ENCODE results near the gene CDADC1. TPM values are rescaled to one million over a fixed set of nuclear protein-coding genes. Genes with fewer than 3 reads are reported as not detected.

CDADC1 gene
- total RNA-seq, 2 experiments from 2014 or later, result 9.0 to 11.1 TPM

DNA sequence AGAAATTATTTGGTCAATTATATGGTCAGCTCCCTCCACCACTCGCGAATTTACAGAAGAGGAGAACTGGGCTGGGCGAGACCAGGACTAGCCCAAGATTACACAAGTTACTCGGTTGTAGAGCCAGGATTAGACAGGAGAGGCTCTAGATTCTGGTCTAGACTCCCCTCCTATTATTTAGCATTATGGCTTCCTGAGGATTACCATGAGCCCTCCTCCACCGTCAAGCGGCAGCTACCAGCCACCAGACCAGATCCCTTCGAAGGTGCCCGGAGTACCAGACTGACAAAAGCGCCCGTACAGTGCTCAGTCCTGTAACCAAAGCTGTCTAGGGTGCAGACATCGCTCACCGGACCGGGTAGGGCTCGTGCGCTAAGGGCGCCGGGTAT lies 28.1 kb upstream of the CDADC1 start:
- H3K9me3 Mint-ChIP-seq, result no peaks in the 10 kb centered on the region

GRCh38 chr13:49220036-49220855 lies 27.5 kb upstream of the CDADC1 start, which contains the start of gene MLNR:
TSS of gene MLNR (plus strand) at chr13:49220338. CDS start at chr13:49220338, 0 bp downstream.
- no peaks in the 10 kb centered on the region for H3K9me3 Mint-ChIP-seq
- ChIA-PET POLR2A (no interaction called here), CTCF (interaction anchor here (0.7 to 2.0 kb wide), 2 partner anchors 20 to 191 kb away, joined by 3 to 5 read pairs; no protein-coding TSS in a partner anchor)
- peaks cover 52% of the 10 kb centered on the region for H3K27me3 Mint-ChIP-seq
- H3K4me3 Mint-ChIP-seq, result peak within 1 kb of the TSS; percentile 52
- DNase-seq, result peak; percentile 58
- intact Hi-C loops (cut with micrococcal nuclease), result no loop called here
- H3K36me3 Mint-ChIP-seq, result peaks cover 2% of the 10 kb centered on the region
- H3K4me1 Mint-ChIP-seq (ENCODE audit: low read depth), result peaks cover 6% of the 10 kb centered on the region
- no peak within 1 kb of the TSS for H3K27ac Mint-ChIP-seq

More for the DNA sequence above, 28.1 kb upstream of the CDADC1 start:
- POLR2A ChIA-PET, result no interaction called here
- peaks cover 52% of the 10 kb centered on the region for H3K27me3 Mint-ChIP-seq
- H3K4me3 Mint-ChIP-seq, result peak overlapping the region; percentile 46
- CTCF ChIA-PET, result interaction anchor here (0.7 to 2.0 kb wide), 2 partner anchors 20 to 190 kb away, joined by 3 to 5 read pairs; no protein-coding TSS in a partner anchor
- H3K36me3 Mint-ChIP-seq, result peaks cover 2% of the 10 kb centered on the region
- H3K4me1 Mint-ChIP-seq (ENCODE audit: low read depth), result peaks cover 12% of the 10 kb centered on the region
- no peak overlapping the region for H3K27ac Mint-ChIP-seq
- intact Hi-C loops (cut with micrococcal nuclease), result no loop called here
- no peak for DNase-seq

- ChIA-PET POLR2A (interaction anchor here (0.8 kb wide), 1 partner anchor 27 kb away, joined by 3 read pairs; the partner anchor contains the start of gene CDADC1), CTCF (interaction anchor here (0.8 kb wide), 1 partner anchor 60 kb away, joined by 3 read pairs; no protein-coding TSS in a partner anchor)
- peak overlapping the region; percentile 52 for H3K4me3 Mint-ChIP-seq
- peaks cover under 1% of the 10 kb centered on the region for H3K36me3 Mint-ChIP-seq
- H3K27me3 Mint-ChIP-seq, result peaks cover 54% of the 10 kb centered on the region
- DNase-seq, result peak; percentile 46
- peaks cover 4% of the 10 kb centered on the region for H3K4me1 Mint-ChIP-seq (ENCODE audit: low read depth)
- no peak overlapping the region for H3K27ac Mint-ChIP-seq
- intact Hi-C loops (cut with micrococcal nuclease), result no loop called here
- no peaks in the 10 kb centered on the region for H3K9me3 Mint-ChIP-seq
Observed at GRCh38 chr13:49220856-49221589, 26.7 kb upstream of the CDADC1 start.

DNA sequence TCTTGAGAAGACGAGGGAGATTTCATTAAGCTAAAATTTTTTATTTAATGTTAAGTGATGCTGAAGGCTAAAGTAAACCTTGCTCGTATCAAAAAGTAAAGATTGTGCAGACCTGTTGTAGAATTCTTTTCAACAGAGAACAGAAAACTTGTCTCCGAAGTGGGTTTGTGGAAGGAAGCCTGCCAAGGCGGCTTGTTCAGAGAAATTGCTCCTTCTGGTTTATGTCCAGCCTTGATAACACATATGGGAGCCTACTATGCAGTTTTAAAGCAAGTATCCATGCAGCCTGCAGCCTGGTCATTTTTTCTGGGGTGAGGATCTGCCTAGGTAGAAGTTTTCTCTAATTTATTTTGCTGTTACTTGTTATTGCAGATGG lies 26.1 kb upstream of the CDADC1 start:
- intact Hi-C loops (cut with micrococcal nuclease), result no loop called here

DNA sequence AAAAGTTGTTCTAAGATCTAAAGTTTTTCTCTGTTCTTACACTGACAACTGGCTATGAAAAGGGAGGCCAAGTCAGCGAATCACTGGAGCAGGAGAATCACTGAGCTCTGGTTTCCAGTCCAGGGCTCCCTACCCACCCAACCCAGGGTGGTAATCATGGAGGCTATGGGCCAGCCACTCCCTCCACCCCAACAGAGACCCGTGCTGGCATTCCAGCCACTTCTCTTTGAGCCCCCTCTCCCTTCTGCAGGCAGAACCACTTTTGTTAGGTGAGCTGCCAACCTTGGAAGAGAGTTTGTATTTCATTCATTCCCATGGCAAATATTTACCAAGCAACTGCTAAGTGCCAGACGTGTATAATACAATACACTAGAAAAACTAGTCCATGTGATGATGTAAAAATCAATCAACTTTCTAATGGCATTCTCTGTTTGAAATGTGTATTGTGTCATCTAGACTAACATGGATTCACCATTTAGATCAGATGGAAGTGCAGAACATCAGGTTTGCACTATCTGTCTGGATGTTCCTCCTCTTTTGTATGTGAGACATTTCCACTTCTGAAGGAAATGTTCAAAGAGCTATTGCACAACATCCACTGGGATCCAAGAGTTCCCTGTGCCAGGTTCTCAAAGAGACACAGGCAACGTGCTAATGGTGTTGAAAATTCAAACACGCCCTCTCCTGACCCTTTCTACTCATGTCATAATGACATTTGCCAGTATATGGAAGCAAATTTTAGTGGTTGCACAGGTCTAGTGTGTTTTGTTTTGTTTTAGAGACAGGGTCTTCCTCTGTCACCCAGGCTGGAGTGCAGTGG lies 22.3 kb upstream of the CDADC1 start:
- H3K27me3 Mint-ChIP-seq, result peaks cover 26% of the 10 kb centered on the region
- intact Hi-C loops (cut with micrococcal nuclease), result no loop called here
- H3K36me3 Mint-ChIP-seq, result no peaks in the 10 kb centered on the region
- CTCF ChIA-PET, result interaction anchor here (0.6 kb wide), 1 partner anchor 56 kb away, joined by 3 read pairs; no protein-coding TSS in a partner anchor
- no peak for DNase-seq
- H3K4me3 Mint-ChIP-seq, result no peak overlapping the region
- no peak overlapping the region for H3K27ac Mint-ChIP-seq
- POLR2A ChIA-PET, result no interaction called here
- peaks cover 2% of the 10 kb centered on the region for H3K4me1 Mint-ChIP-seq (ENCODE audit: low read depth)
- H3K9me3 Mint-ChIP-seq, result no peaks in the 10 kb centered on the region

More for the DNA sequence above, 26.1 kb upstream of the CDADC1 start:
- no peak overlapping the region for H3K4me3 Mint-ChIP-seq
- DNase-seq, result no peak
- CTCF ChIA-PET, result interaction anchor here (0.8 kb wide), 1 partner anchor 59 kb away, joined by 3 read pairs; no protein-coding TSS in a partner anchor
- no peak overlapping the region for H3K27ac Mint-ChIP-seq
- H3K4me1 Mint-ChIP-seq (ENCODE audit: low read depth), result peaks cover 4% of the 10 kb centered on the region
- H3K27me3 Mint-ChIP-seq, result peaks cover 54% of the 10 kb centered on the region
- no peaks in the 10 kb centered on the region for H3K36me3 Mint-ChIP-seq
- no peaks in the 10 kb centered on the region for H3K9me3 Mint-ChIP-seq
- POLR2A ChIA-PET, result interaction anchor here (0.8 kb wide), 1 partner anchor 26 kb away, joined by 3 read pairs; the partner anchor contains the start of gene CDADC1

DNA sequence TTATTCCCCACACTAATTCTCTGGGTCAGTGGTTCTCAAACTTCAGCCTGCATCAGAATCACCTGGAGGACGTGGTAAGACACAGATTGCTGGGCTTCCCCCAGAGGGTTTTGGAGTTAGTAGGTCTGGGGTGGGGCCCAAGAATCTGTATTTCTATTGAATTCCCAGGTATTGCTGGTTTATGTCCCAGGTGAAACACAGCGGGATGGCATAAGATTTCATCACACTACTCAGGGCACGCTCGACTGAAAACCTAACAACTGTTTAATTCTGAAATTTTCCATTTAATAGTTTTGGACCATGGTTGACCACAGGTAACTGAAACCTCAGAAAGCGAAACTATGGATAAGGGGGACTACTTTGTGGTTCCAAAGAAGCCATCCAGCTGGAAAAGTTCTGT lies 21.1 kb upstream of the CDADC1 start:
- no peak for DNase-seq
- Mint-ChIP-seq H3K36me3 (no peaks in the 10 kb centered on the region), H3K4me3 (no peak overlapping the region), H3K27ac (no peak overlapping the region), H3K27me3 (peaks cover 18% of the 10 kb centered on the region), H3K4me1 (ENCODE audit: low read depth) (no peaks in the 10 kb centered on the region), H3K9me3 (no peaks in the 10 kb centered on the region)
- CTCF ChIA-PET, result no interaction called here
- intact Hi-C loops (cut with micrococcal nuclease), result no loop called here
- POLR2A ChIA-PET, result interaction anchor here (1.0 kb wide), 1 partner anchor 17 kb away, joined by 3 read pairs; no protein-coding TSS in a partner anchor

DNA sequence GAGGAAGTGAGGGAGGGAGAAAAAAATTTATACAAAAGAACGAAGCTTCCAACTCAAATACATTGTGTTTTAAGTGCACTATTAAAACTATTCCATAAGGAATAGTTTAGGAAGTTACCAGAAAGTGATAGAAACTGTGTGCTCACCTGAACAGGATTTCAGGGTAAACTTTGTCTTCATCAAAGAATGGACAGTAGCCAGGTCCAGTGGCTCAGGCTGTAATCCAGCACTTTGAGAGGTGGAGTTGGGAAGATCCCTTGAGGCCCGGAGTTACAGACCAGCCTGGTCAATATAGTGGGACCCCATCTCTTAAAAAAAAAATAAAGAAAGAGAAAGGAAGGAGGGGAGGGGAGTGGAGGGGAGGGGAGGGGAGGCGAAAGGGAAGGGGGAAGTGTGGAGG lies 13.0 kb upstream of the CDADC1 start:
- no peak overlapping the region for H3K27ac Mint-ChIP-seq
- no peak for DNase-seq
- no peak overlapping the region for H3K4me3 Mint-ChIP-seq
- POLR2A ChIA-PET, result no interaction called here
- no peaks in the 10 kb centered on the region for H3K9me3 Mint-ChIP-seq
- intact Hi-C loops (cut with micrococcal nuclease), result no loop called here
- no peaks in the 10 kb centered on the region for H3K4me1 Mint-ChIP-seq (ENCODE audit: low read depth)
- H3K27me3 Mint-ChIP-seq, result peaks cover 3% of the 10 kb centered on the region
- H3K36me3 Mint-ChIP-seq, result no peaks in the 10 kb centered on the region
- CTCF ChIA-PET, result no interaction called here

DNA sequence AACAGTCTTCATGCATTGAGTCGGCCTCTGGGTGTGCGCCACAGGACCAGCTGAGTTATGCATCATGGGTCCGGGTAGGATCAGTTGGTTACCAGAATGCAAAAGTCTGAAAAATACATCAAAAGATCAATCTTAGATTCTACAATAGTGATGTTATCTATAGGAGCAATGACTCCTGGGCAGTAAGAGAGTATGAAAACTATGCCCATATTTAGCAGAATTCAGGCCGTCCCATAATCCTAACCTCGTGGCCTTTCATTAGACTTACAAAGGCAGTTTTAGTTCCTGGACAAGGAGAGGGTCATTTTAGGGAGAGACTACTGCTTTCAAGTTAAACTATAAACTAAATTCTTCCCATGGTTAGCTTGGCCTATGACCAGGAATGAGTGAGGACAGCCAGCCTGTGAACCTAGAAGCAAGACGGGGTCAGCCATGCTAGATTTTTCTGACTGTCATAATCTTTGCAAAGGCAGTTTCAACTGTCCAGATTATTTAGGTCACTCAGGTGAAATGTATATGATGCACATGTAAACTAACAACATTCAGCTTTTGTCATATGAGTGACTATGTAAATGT lies 11.8 kb upstream of the CDADC1 start:
- no peaks in the 10 kb centered on the region for H3K9me3 Mint-ChIP-seq
- ChIA-PET CTCF (interaction anchor here (5.1 kb wide), 1 partner anchor 45 kb away, joined by 58 read pairs; no protein-coding TSS in a partner anchor), POLR2A (interaction anchor here (0.6 kb wide), 1 partner anchor 234 kb away, joined by 4 read pairs; no protein-coding TSS in a partner anchor)
- H3K4me1 Mint-ChIP-seq (ENCODE audit: low read depth), result no peaks in the 10 kb centered on the region
- intact Hi-C loops (cut with micrococcal nuclease), result no loop called here
- no peak for DNase-seq
- H3K27ac Mint-ChIP-seq, result no peak overlapping the region
- peaks cover 3% of the 10 kb centered on the region for H3K27me3 Mint-ChIP-seq
- H3K4me3 Mint-ChIP-seq, result no peak overlapping the region
- no peaks in the 10 kb centered on the region for H3K36me3 Mint-ChIP-seq

- intact Hi-C loops (cut with micrococcal nuclease), result no loop called here
- Mint-ChIP-seq H3K27ac (no peak overlapping the region), H3K36me3 (no peaks in the 10 kb centered on the region), H3K4me1 (ENCODE audit: low read depth) (no peaks in the 10 kb centered on the region), H3K27me3 (peaks cover 4% of the 10 kb centered on the region), H3K4me3 (no peak overlapping the region), H3K9me3 (no peaks in the 10 kb centered on the region)
- CTCF ChIA-PET, result interaction anchor here (0.7 to 5.1 kb wide), 2 partner anchors 25 to 42 kb away, joined by 3 to 58 read pairs; no protein-coding TSS in a partner anchor
- POLR2A ChIA-PET, result no interaction called here
- no peak for DNase-seq
Observed at GRCh38 chr13:49238621-49239020, 9.1 kb upstream of the CDADC1 start.

DNA sequence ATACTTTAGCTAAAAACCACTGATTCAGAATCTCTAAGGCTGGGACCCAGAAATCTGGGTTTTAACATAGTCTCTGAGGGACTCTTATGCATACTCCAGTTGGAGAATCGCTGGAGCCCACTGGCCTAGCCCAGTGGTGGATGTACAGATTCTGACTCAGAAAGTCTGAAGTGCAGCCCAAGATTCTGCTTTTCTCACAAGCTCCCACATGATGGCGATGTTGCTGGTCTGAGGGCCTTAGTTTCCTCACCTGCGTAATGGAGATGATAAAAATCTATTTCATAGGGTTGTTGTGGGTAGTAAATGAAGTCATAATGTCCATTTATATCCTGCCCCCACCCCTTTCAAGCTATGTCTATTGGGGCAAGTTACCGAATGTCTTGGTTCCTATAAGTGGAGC lies 7.7 kb upstream of the CDADC1 start:
- intact Hi-C loops (cut with micrococcal nuclease), result loop anchor here (1.0 kb wide), 2 partner anchors 41 to 367 kb away; no protein-coding TSS in a partner anchor
- Mint-ChIP-seq H3K4me3 (no peak overlapping the region), H3K27ac (no peak overlapping the region), H3K4me1 (ENCODE audit: low read depth) (no peaks in the 10 kb centered on the region), H3K36me3 (no peaks in the 10 kb centered on the region), H3K9me3 (no peaks in the 10 kb centered on the region), H3K27me3 (peaks cover 2% of the 10 kb centered on the region)
- POLR2A ChIA-PET, result no interaction called here
- DNase-seq, result peak; percentile 60
- CTCF ChIA-PET, result interaction anchor here (0.8 to 5.1 kb wide), 14 partner anchors 8 to 470 kb away, joined by 3 to 58 read pairs (median 4); partner anchors contain the start of genes CDADC1 and MLNR

GRCh38 chr13:49241296-49241695 lies 6.4 kb upstream of the CDADC1 start:
- Mint-ChIP-seq H3K27ac (no peak overlapping the region), H3K36me3 (no peaks in the 10 kb centered on the region), H3K4me3 (no peak overlapping the region), H3K27me3 (peaks cover 2% of the 10 kb centered on the region), H3K9me3 (no peaks in the 10 kb centered on the region), H3K4me1 (ENCODE audit: low read depth) (no peaks in the 10 kb centered on the region)
- no peak for DNase-seq
- POLR2A ChIA-PET, result no interaction called here
- CTCF ChIA-PET, result interaction anchor here (3.0 kb wide), 1 partner anchor 38 kb away, joined by 22 read pairs; no protein-coding TSS in a partner anchor
- intact Hi-C loops (cut with micrococcal nuclease), result no loop called here

Measured in activated CD4-positive, alpha-beta memory T cell treated with anti-CD3 and anti-CD28 coated beads for 36 hours (primary cell).